HCT116 (cell line): ENCODE results near the gene SPATA2L.

Source experiments
- EZH2 ChIP-seq: fragments of 200-600 bp; sonication (generic); IDR thresholded peaks from 2 replicates; pipeline ENCODE4 v1.6.1; 2017; ENCODE audit warnings: antibody characterized with exemption, mixed run types
- TF ChIP-seq, protein P1 (sequence below): IDR thresholded peaks from 2 replicates; pipeline ENCODE4 v1.6.1; 2012; ENCODE audit warnings: low read depth

DNA sequence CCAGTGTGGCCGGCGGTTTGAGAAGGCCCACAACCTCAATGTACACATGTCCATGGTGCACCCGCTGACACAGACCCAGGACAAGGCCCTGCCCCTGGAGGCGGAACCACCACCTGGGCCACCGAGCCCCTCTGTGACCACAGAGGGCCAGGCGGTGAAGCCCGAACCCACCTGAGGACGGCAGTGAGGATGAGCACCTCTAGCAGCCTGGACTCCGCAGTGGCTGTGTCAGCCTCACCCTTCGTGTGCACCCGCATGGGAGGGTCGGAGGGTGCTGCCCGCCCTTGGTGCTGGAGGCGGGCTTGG lies 36.5 kb upstream of the SPATA2L start:
- TF ChIP-seq, protein P1, sequence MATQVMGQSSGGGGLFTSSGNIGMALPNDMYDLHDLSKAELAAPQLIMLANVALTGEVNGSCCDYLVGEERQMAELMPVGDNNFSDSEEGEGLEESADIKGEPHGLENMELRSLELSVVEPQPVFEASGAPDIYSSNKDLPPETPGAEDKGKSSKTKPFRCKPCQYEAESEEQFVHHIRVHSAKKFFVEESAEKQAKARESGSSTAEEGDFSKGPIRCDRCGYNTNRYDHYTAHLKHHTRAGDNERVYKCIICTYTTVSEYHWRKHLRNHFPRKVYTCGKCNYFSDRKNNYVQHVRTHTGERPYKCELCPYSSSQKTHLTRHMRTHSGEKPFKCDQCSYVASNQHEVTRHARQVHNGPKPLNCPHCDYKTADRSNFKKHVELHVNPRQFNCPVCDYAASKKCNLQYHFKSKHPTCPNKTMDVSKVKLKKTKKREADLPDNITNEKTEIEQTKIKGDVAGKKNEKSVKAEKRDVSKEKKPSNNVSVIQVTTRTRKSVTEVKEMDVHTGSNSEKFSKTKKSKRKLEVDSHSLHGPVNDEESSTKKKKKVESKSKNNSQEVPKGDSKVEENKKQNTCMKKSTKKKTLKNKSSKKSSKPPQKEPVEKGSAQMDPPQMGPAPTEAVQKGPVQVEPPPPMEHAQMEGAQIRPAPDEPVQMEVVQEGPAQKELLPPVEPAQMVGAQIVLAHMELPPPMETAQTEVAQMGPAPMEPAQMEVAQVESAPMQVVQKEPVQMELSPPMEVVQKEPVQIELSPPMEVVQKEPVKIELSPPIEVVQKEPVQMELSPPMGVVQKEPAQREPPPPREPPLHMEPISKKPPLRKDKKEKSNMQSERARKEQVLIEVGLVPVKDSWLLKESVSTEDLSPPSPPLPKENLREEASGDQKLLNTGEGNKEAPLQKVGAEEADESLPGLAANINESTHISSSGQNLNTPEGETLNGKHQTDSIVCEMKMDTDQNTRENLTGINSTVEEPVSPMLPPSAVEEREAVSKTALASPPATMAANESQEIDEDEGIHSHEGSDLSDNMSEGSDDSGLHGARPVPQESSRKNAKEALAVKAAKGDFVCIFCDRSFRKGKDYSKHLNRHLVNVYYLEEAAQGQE = no peak
- no peak for TF ChIP-seq EZH2
